NCI-H526 (cell line): Measurements from ENCODE around the gene RORB.

Experiments
- DNase-seq, 2 experiments: peaks; one replicate each; lab custom pipeline; 2025; lab: John Stamatoyannopoulos, UW

Gene RORB

DNA sequence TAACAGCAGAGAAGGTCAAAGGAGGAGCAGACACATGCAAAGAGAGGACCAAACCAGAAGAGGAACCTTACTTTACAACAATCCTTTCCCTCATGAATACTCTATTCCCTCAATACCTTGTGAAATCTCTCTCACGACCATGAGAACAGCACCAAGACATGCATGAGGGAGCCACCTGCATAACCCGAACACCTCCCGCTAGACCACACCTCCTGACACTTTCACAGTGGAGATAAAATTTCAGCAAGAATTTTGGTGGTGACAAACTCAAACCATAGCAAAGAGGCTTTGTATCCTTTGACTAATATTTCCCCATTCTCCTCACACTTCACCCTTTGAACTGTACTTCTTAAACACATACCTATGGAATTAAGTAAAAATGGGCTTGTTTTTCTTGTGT lies 101.7 kb downstream of the RORB start:
- DNase-seq = no peak

- DNase-seq = peak in 1 of 2 experiments; percentile 1
Measured at GRCh38 chr9:74609671-74610405, 112.7 kb downstream of the RORB start.

GRCh38 chr9:74610523-74611061 lies 113.5 kb downstream of the RORB start:
- no peak for DNase-seq

DNA sequence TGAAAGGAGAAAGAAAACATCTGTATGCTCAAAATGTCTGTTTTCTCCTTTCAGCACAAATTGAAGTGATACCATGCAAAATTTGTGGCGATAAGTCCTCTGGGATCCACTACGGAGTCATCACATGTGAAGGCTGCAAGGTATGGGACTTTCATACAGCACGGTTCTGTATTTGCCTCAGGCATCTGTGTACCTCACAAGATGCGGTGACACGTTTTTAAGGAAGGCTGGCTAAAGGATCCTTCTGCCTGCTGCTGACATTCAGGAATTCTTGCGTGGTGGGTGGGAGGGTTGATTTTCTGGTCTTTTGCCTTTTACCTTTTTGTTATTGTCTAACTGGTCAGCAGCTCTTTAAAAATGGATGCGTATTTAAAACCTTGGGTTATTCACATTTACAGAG lies 133.1 kb downstream of the RORB start:
- no peak for DNase-seq

GRCh38 chr9:74639112-74639511 lies 142.0 kb downstream of the RORB start:
- DNase-seq = no peak

DNA sequence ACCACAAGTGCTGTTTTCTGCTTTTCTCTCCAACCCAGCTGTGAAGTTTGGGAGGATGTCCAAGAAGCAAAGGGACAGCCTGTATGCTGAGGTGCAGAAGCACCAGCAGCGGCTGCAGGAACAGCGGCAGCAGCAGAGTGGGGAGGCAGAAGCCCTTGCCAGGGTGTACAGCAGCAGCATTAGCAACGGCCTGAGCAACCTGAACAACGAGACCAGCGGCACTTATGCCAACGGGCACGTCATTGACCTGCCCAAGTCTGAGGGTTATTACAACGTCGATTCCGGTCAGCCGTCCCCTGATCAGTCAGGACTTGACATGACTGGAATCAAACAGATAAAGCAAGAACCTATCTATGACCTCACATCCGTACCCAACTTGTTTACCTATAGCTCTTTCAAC lies 145.2 kb downstream of the RORB start:
- no peak for DNase-seq

GRCh38 chr9:74643303-74643923 lies 146.3 kb downstream of the RORB start:
- no peak for DNase-seq

DNA sequence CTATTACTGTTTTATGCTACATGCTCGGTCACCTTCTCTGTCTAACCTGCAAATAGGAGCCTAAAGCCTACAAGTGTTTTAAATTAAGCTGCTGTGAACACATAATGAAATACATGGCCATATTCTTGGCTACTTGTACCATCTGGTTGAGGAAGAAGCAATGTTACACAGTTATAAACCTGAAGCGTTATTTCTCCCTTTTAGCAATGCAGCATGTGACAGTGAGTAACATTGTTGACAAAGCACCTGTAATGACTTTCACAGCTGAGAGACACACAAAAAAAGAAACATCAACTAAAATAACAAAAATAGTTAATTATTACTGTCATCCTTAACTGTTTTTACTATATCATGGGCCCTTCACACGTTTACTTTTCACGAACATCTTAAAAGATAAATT lies 146.9 kb downstream of the RORB start:
- DNase-seq = no peak

DNA sequence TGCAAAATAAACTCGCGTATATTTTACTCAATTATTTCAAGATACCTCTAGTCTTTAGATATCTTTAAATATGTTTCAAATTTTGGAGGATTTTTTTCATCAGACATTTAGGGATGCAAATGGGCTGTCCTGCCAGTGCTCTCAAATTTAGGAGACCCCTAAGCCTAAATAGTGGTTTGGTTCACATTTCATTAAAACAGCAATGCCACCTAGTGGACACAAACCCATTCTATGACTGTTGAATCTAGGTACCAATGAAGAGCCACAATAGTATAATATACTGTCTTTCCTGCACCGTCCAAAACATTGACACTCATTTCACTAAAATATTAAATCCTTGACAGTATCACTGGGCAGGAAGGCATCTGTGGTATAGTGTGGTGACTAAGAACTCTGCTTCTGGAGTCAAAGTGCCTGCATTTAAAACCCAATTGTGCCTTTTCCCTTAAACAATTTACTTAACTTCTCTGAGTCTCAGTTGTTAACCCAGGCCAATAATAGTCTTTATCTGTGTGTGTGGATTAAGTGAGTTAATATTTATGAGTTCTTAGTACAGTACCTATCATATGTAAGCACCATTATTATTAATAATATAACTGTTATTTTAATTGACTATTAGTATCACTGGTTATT lies 148.0 kb downstream of the RORB start:
- peak; percentile 12 to 45 for DNase-seq

GRCh38 chr9:74653410-74654080 lies 156.4 kb downstream of the RORB start:
- DNase-seq = no peak

GRCh38 chr9:74662674-74663073 lies 165.5 kb downstream of the RORB start:
- no peak for DNase-seq

DNA sequence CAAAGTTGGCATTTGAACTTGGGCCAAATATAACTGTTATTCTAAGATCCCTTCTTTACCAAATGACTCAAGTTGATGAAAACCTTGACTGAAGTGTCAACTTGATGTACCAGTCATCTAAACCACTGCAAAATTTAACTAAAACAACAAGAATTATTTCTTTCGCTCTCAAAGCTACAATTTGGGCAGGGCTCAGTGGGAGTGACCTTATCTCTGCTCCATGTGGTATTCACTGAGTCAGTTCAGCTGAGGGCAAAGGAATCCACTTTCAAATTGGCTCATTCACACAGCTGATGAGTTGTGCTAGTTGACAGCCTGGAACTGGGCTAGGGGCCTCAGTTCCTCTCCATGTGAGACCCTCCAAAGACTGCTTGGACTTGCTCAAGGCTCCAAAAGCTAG lies 166.3 kb downstream of the RORB start:
- no peak for DNase-seq

GRCh38 chr9:74666625-74667316 lies 169.6 kb downstream of the RORB start:
- no peak for DNase-seq

GRCh38 chr9:74672237-74672636 lies 175.1 kb downstream of the RORB start:
- DNase-seq = no peak

DNA sequence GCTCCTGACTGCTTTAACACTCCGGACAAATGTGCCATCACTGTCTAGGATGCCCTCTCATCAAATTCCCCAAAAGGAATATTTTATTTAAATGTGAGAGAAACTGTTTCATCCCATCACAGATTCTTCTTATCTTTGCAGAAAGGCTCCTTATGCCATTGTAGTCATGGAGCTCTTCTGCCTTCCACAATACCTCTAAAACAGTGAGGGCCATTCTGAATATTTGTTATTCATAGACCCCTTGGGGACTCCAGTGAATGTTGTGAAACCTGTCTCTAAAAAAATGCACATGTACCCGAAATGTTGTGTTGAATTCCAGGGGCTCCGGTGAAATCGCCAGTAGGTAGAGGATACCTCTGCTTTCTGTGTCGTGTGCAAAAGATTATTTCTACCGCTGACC lies 176.9 kb downstream of the RORB start:
- no peak for DNase-seq

- DNase-seq = no peak
Measured at GRCh38 chr9:74681906-74682305, 184.8 kb downstream of the RORB start.

- no peak for DNase-seq
Measured at GRCh38 chr9:74683322-74683721, 186.2 kb downstream of the RORB start.

- no peak for DNase-seq
Measured at GRCh38 chr9:74691058-74691457, 193.9 kb downstream of the RORB start.

DNA sequence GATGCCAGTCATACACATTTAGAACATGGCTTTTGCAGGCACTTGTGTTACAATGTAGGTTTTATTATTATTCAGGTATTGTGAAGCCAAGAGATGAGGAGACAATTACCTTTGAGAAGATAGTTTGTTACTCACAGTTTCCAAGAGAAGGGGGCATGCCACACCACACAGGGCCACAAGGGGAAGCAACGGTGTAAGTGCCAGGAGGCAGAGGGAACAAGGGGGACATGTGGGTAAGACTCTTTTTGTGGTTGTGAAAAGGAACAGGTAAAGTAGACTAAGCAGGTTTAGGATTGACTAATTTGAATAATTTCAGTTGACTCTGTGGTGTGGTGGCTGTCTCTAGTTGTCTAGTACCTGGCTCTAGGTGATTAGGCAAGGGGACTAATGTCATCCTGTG lies 199.4 kb downstream of the RORB start:
- no peak for DNase-seq

DNA sequence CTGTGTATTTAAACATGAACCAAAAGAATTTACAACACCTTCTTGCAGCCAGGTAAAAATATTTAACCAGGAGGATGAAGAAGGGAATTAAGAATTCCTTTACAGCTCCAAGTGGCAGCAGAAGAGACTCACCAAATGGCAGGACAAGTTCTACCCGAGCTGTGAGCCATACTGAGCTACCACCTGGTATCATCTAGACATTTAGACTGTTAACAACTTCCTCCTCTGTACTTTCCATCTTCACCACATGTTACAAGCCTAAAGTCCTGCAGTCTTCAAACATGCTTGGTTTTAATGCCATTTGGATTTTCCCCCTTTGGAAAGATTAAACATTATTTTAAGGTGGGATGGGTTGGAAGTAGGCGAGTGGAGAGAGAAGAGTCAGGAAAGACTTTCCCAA lies 200.4 kb downstream of the RORB start:
- DNase-seq = no peak

- no peak for DNase-seq
Measured at GRCh38 chr9:74711341-74711740, 214.2 kb downstream of the RORB start.

GRCh38 chr9:74718709-74719108 lies 221.6 kb downstream of the RORB start:
- no peak for DNase-seq
